ENCODE data around the gene CDH5.

Gene CDH5

DNA sequence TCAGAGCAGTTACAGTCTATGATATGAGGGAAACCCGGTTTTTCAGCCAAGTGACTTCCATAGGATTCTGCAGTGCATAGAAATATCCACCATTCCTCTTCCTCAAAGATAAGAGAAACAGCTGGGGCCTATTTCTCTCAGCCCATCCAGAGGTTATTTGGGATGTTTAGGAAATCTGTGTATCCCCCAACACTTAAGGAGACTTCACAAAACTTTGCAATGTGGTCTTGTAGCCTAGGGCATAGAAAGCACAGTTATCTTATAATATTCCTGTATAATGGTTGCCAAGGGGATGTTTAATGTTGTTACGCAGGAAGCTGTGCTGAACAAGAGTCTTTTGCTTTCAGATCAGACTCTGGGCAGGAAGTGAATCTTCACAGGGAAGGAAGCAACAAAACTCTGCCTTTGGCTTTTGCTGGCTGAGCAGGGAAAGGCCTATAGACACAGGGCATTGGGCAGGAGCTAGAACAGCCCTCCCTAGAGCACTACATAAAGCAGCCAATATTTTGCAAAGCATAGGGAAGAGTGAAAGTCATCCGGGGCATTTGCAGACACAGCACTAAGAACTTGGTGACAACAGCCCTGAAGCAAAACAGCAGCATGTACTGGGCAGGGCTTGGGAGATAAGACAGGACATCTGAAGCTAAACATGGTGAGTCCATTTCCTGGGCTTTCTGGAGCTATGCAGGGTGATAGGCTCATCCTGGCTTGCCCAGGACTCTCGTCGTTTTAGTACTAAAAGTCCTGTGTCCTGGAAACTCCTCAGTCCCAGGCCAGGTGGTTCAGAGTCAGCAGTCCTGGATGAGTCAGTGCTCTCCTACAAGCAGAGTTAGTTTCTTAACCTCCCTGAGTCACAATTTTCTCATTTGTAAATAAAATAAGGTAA is 41.9 kb downstream of the CDH5 start:
- in situ Hi-C loops (cut with HindIII; ENCODE audit: low sequenced_read_pairs): loop anchor here (25.0 kb wide), 1 partner anchor 179 kb away; the partner anchor contains the start of gene CMTM2

DNA sequence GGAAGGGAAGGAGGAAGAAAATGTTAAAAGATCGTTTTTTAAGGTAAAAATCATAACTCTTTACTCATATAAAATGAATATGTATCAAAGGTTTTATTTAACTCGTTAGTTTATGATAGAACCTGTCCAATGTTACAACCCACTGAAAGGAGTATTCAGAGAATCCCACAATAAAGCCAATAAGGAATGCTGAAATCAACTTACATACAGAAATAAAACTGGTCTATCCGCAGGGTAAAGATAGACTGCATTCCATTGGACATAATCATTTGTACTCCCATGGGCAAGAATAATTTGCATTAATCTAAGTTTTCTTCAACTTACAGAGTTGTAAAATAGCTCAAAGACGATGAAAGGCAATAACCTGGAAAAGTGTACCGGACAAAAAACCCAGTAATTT is 42.7 kb downstream of the CDH5 start:
- in situ Hi-C loops (cut with HindIII; ENCODE audit: low sequenced_read_pairs): loop anchor here (25.0 kb wide), 1 partner anchor 178 kb away; the partner anchor contains the start of gene CMTM2

DNA sequence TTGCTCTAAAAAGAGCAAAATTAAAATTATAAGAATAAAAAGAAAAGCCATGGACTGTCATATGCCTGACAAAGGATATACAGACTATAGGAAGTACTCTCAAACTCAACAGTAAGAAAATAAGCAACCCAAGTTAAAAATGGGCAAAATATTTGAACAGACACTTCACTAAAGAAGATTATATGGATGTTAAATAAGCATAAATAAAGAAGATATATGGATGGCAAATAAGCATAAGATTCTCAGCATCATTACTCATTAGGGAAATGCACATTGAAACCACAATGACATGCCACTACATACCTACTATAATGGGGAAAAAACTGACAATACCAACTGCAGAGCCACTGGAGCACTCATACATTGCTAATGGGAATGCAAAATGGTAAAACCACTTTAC is 45.7 kb downstream of the CDH5 start:
- in situ Hi-C loops (cut with HindIII; ENCODE audit: low sequenced_read_pairs): loop anchor here (25.0 kb wide), 1 partner anchor 175 kb away; the partner anchor contains the start of gene CMTM2

DNA sequence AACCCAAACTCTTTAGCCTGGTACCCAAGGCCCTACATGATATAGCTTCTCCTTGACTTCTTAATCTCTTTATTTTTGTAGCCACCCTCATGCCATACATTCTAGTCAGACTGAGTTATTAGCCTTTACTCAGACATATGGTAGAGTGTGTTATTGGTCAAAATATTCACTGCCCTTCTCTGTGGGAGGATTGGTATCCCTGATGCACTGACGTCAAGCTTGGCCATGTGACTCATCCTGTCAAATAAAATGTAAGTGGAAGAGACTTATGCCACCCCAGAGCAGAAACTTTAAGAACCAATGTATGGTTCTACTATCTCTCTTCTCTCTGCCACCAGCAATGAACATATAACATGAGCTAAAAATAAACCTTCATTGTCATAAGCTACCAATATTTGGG is 48.4 kb downstream of the CDH5 start:
- in situ Hi-C loops (cut with HindIII; ENCODE audit: low sequenced_read_pairs): loop anchor here (5.0 to 25.0 kb wide), 3 partner anchors 42 to 172 kb away; partner anchors contain the start of gene CMTM2

DNA sequence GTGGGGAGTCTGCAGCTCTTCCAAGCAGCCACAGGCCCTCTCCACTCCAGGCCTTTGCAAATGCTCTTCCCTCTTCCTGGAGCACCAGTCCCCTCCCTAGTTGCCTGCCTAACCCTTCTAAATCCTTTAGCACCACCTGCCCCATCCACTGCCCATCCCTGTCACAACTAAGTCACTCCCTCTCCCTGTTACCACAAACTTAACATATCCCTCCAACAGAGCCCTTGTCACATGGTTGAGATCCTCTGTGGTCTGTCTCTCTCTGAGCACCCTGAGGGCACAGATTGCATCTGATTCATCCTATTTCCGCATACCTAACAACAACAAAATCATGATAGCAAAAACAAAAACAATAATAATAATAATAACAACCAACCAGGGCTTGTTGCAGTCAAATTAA is 49.6 kb downstream of the CDH5 start:
- in situ Hi-C loops (cut with HindIII; ENCODE audit: low sequenced_read_pairs): loop anchor here (5.0 to 25.0 kb wide), 3 partner anchors 41 to 171 kb away; partner anchors contain the start of gene CMTM2

DNA sequence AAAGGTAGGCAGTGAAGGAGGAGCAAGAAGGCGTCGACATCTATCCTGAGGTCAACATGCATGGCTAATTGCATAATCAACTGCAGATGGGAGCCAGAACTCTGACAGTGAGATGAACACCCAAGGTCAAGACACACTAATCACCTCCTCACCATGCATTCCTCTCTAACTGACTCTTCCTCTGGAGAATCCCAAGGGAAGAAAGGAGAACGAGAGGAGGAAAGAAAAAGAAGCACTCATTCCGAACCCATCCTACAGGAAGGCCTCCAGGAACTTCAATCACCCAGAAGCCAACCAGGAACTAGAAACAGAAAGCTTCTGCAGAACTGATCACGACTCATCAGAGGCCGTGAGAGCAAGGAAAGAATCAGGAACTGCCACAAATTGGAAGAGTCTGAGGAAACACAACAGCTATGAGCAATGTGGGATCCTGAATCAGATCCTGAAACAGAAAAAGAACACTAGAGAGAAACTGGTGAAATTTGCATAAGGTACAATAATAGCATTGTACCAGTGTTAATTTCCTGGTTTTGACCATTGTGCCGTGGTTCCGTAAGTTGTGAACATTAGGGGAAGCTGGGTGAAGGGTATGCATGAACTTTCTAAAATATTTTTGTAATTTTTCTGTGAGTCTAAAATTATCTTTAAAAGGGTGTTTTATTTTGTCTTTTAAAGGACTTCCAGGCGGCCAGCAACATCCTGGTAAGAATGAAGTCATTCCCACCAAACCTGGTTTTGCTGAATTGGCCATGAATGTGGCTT is 50.6 kb downstream of the CDH5 start:
- in situ Hi-C loops (cut with HindIII; ENCODE audit: low sequenced_read_pairs): loop anchor here (5.0 to 25.0 kb wide), 3 partner anchors 40 to 170 kb away; partner anchors contain the start of gene CMTM2

DNA sequence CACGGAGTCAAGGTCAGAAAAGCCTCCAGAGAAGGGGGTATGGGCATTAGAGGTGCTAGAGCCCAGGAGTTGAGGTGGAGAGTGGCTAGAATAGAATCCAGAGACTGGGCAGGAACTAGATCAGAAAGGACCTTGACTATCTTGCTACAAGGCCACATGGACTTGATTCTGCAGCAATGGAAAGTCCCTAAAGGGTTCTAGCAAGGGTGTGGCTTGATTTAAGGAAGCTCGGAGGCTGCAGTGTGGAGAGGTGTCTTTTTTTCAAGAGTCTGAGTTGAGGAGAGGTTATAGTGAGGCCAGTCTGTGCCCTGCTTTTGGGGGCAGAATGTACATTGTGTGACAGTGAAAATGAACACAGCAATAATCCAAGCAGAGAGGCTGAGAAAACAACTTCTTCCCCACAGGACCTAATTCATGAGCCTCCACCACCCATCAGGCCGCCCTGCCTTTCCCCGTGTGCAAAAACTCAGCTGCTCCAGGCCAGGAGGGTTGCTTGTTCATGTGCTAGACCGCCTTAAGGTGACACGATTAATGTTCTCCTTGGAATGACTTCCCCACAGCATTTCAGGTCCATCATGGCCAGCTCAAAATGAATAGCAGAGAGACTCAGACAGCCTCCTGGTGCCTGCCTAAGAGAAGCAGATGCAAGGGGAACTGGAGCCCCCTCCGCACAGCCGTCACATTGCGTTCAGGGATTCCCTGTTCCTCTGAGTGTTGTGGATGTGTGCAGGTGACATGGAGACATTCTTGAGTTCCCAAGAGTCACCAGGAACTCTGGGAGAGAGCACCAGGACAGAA is 51.9 kb downstream of the CDH5 start:
- in situ Hi-C loops (cut with HindIII; ENCODE audit: low sequenced_read_pairs): loop anchor here (5.0 to 25.0 kb wide), 3 partner anchors 39 to 169 kb away; partner anchors contain the start of gene CMTM2

DNA sequence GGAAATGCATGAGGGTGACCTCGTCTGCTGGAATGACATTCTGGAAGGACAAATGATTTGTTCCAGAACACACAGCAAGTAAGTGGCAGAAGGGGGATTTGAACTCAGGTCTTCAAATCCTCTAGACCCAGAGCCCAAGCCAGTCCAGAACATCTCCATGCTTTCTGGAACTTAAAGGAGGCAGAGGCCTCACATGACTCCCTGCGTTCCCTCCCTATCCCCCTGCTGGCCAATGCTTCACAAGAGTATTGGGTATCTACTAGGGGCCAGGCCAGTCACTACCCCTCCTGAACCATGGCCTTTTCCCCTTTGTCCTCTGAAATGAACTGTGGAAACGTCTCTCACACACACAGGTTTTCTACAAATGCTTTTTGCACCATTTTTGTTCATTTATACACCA is 53.0 kb downstream of the CDH5 start:
- in situ Hi-C loops (cut with HindIII; ENCODE audit: low sequenced_read_pairs): loop anchor here (5.0 to 25.0 kb wide), 3 partner anchors 38 to 168 kb away; partner anchors contain the start of gene CMTM2

DNA sequence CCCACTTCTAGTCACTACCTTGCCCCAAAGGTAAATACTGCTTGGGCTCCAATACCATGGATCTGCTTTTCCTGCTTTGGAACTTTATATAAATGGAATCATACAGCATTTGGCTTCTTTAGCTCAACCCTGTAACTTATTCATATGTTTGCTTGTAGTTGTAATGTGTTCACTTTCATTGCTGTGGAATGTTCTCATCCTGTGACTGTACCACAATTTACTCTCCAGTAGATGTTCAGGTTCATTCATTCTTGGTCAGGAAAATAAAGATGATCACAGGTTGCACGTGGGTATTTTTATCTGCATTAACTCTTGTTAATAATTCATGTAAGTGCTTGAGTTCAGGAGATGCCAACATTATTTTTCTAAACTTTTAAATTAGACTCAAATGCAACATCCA is 53.9 kb downstream of the CDH5 start:
- in situ Hi-C loops (cut with HindIII; ENCODE audit: low sequenced_read_pairs): loop anchor here (25.0 kb wide), 1 partner anchor 167 kb away; the partner anchor contains the start of gene CMTM2

DNA sequence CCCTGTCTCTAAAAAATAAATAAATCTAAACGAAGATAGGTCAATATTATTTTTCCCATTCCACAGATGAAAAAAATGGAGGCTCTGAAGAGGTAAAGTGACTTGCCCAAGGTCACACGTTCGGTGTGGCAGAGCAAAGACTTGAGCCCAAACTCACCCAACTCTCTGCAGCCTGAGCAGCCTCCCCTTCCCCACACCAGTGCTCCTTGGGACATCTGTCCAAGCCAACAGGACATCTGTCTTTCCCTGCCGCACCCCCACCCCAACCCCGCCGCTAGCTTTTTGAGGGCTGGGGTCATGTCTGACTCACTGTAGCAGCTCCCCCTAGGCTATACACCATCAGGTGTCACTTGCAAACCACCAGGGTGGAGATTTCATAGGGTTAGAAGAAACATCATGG is 55.4 kb downstream of the CDH5 start:
- in situ Hi-C loops (cut with HindIII; ENCODE audit: low sequenced_read_pairs): loop anchor here (25.0 kb wide), 1 partner anchor 165 kb away; the partner anchor contains the start of gene CMTM2

DNA sequence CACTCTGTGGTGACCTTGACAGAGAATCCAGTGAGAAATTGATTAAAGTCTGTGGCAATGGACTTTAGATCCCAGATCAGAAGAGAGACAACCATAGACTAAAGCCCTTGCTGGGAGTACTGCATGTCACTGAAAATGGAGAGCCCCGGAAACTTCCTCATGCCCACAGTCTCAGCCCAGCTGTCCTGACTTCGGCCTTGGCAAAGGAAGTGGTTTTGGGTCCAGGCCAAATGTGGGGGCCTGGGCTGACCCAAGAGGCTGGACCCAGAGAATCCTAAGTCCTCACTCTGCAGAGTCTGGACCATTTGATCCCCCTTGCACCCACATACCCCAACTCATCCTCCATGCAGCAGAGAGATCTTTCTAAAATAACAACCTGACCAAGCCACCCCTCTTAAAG is 55.9 kb downstream of the CDH5 start:
- in situ Hi-C loops (cut with HindIII; ENCODE audit: low sequenced_read_pairs): loop anchor here (25.0 kb wide), 1 partner anchor 165 kb away; the partner anchor contains the start of gene CMTM2

DNA sequence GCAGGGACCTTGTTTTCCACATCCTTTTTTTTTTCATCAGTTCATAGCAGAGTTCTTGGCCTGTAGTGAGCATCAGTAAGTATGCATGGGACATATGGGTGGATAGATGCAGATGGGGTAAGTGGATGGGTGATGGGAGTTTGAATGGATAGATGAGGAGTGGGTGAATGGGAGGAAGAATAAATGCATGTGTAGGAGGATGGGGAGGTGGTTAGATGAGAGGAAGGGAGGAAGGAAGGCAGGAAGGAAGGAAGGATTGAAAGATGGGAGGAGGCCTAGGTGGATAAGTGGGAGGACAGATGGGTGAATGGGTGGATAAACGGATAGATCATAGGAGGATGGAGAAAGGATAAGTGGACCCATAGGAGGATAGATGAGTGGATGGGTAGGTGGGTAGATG is 56.7 kb downstream of the CDH5 start:
- in situ Hi-C loops (cut with HindIII; ENCODE audit: low sequenced_read_pairs): loop anchor here (25.0 kb wide), 1 partner anchor 164 kb away; the partner anchor contains the start of gene CMTM2

DNA sequence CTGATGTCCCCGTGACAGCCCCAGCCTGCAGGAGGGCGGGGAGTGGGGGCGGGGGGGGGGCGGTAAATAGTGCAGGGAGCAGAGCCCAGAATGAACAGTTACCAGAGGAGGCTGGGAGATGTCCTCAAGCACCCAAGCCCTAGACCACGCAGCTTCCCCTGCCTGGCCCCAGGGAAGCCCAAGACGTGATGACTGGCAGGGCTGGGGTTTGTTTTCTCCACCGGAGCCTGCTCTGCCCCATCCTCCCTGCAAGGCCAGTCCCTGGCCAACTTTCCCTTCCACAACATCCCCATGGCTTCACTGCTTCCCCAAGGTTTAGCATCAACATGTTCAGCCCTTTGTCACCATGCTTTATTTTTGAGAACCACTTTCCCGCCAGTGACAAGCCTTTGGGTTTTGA is 59.2 kb downstream of the CDH5 start:
- in situ Hi-C loops (cut with HindIII; ENCODE audit: low sequenced_read_pairs): no loop called here

DNA sequence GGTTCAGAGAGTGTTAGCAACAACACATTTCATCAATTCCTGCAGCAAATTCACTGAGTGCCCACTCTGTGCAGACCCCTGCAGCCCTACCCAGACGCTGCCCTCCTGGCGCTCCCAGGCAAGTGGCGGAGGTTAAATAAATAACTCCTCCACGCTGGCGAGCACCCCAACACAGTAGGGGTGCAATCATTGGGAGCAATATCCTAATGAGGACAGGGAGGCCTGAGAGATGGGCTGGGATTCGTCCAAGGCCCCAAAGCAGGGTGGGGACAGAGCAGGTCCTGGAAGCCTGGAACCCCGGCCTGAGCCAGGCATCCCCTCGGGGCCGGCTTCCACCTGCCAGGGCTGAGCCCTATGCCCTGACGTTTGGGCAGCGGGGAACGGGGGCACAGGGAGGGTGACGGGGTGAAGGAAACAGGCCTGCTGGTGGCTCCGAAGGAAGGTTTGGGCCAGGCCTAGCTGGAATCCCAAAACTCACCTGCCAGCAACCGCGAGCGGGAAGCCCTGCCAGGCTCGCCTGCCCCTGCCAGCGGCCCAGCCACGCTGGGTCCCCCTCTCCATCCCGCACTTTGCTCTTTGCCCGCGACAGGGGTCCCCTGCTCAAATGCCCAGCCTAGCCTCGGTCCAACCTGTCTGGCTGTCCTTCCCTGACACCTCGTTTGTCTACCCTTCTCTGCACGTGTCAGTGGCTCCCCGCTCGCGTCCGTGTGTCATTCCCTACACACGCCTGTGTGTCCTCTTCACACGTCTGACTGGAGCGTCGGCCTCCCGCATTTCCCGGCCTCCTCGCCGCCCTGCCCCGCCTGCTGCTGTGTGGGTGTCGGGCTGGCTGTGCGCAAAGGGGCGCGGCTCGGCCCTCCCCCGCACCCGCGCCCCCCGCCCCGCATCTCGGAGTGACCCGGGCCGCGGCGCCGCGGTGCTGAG is 59.9 kb downstream of the CDH5 start:
- in situ Hi-C loops (cut with HindIII; ENCODE audit: low sequenced_read_pairs): no loop called here

DNA sequence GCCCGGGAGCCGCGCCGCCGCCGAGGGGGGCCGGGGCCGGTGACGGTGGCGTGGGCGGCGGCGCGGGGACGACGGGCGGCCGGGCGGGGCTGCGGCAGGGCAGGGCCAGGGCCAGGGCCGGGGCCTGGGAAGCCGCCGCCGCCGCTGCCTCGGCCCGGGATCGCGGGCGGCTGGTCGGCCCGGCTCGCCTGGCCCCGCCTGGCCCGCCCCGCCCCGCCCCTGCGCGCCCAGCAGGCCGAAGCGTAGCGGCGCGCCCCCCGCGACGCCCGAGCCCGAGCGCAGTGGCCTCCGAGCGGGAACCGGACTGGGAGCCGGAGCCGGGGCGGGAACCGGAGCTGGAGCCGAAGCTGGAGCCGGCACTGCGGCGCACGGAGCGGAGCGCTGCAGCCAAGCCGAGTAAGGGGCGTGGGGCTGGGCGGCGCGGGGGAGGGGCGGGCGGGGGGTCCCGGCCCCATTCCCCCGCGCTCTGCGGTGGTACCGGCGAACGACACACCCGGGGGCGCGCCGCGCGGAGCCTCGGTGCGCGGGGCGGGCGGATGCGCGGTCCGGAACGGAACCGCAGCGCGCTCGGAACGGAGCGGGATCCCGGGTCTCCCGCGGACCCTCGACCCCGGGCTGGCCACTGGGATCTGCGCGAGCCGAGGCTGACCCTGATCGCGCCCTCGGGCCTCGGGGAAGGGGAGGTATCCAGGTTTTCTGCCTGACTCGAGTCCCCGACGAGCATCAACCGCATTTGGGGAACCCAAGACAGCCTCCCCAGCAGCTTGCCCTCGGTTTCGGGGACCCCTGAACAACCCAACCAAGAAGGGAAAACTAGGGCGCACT is 60.8 kb downstream of the CDH5 start, which contains the start of gene BEAN1:
Gene BEAN1 (plus strand): TSS at position 260 of the 825 bp plus-strand sequence. CDS start 10,382 bp downstream, outside the sequence.
- in situ Hi-C loops (cut with HindIII; ENCODE audit: low sequenced_read_pairs): no loop called here

DNA sequence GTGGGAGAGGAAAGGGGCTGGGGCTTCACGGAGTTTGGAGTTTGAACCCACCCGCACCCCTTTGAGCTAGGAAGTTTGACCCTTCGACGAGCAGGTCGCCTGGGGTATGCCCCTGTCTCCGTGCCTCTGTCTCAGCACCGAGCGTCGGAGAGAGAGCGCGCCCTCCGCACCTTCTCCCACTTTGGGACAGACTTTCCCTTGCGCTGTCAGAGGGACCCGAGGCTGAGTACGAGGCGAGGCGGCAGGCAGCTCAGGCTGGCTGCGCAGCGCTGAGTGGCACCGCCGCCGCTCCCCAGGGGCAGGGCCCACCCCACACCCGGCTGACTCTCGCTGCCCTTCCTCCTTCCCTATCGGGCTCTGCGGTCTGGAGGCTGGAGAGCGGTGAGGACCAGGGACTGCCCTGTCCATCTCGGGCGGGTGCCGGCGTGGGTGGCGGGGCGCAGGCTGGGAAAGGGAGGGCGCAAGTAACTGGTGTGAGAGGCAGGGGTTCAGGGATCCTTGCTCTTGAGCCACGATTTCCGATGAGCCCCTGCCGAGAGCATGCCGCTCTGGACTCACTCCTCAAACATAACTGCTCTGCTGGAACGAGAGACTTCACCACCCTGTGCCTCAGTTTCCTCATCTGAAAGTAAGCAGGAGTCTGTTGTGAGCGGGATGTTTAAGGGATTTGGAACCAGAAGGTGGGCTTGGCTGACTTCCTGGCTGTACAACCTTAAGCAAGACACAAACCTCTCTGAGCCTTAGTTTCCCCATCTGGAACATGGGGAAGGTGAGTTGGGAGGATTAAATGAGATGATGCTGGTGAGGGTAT is 61.6 kb downstream of the CDH5 start:
- in situ Hi-C loops (cut with HindIII; ENCODE audit: low sequenced_read_pairs): no loop called here

DNA sequence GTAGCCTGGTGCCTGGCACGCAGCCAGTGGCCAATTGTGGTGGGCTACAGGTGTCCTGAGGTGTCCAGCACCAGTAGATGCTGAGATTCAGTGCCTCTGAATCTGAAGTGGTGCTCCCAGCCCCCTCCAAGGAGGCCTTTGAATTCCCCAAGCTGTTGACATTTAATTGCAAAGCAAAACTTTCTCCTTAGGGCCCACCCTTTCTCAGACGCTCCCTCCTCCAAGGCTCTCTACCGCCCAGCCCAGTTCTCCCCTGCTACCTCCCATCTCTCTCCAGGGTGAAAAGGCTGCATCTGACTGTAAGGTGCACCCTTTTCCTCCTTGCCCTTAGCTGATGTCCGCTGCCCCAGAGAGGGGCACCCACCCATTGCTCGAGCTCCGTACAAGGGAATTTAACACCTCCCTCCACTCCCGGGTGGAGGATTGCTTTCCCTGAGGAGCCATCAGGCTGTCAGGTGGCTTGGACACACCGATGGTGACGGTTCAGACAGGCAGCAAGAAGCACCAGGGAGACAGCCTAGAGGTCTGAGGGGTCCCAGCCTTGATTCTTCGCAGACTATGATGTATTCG is 62.3 kb downstream of the CDH5 start:
- in situ Hi-C loops (cut with HindIII; ENCODE audit: low sequenced_read_pairs): no loop called here

Measured in endothelial cell of hepatic sinusoid (primary cell).